Activated naive CD4-positive, alpha-beta T cell treated with Interleukin-2 at 50 U/mL for 16 hours (primary cell): ENCODE data around the gene TSSK2.
A peak's percentile ranks its signal among the peaks of the same experiment; 100 is the strongest.

Experiments
- DNase-seq: peaks from one replicate; pipeline ENCODE4 v3.0.0-alpha.2; 2020

TSSK2 gene

GRCh38 chr22:19172213-19173046 is 41.3 kb downstream of the TSSK2 start:
- DNase-seq = no peak

- no peak for DNase-seq
These were observed 42.2 kb downstream of the TSSK2 start for GRCh38 chr22:19173047-19174035.

- no peak for DNase-seq
These were observed 43.3 kb downstream of the TSSK2 start for GRCh38 chr22:19174106-19175025.

DNA sequence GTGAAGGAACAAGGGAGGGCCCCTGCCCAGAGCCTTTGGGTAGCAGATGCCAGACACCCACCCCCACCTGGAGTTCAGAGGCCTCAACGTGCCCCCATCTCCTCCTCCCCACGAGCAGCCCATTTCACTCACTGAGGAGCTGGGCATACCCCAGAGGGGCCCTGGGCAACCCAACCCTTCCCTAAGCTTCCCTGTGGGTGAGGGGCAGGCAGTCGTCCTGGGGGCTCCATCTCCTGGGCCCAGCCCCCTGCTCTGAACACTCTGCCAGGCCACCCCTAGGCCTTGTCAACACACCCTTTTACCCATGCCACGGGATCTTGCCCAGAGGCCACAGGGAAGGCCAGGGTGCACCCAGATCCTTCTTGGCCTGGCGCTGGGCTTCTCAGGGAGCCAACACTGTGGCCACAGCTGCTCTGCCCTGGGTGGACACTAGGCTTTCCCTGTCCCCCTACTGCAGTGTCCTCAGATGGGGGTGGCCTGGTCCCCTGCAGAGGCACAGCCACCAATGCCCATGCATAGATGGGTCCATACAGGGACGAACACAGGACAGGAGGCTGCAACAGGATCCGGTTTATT is 44.0 kb downstream of the TSSK2 start:
- no peak for DNase-seq

- no peak for DNase-seq
These were observed 44.6 kb downstream of the TSSK2 start for GRCh38 chr22:19175602-19176174.

DNA sequence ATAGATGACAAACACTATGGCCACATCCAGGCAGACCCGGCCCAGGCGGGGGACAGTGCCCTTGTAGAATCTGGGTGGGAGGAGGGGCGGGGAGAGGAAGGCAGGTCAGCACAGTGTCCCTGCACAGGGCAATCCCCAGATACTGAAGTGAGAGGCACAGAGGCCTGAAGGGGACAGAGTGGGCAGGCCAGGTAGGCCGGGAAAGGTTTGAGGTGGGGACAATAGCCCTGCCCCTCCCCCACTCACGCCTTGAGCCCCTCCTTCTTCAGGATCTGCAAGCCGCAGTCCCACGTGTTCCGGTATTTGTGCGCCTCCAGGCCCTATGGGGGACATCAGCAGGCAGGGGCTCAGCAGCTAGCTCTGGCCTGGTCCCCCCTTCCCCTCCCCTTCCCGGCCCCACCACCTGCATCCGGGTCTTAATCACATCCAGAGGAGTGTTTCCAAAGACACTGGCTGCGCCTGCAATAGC is 45.1 kb downstream of the TSSK2 start:
- DNase-seq = no peak

DNA sequence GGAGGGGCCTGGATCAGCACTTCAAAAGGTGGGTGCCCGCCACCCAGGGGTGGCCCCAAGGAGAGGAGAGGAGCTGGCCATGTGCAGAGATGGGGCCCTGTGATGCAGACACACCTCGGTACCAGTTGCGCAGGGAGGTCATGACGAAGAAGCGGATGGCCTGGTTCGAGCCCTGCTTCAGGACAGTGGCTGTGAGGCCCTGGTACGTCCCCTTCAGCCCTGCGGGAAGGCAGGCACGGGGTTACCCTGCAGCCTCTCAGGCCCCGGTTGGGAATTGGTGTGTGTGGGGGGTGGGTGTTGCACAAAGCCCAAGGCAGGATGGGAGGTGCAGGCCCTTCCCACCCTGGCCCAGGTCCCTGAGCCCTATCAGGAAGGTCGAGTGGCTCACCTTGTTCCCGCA is 45.6 kb downstream of the TSSK2 start:
- no peak for DNase-seq

DNA sequence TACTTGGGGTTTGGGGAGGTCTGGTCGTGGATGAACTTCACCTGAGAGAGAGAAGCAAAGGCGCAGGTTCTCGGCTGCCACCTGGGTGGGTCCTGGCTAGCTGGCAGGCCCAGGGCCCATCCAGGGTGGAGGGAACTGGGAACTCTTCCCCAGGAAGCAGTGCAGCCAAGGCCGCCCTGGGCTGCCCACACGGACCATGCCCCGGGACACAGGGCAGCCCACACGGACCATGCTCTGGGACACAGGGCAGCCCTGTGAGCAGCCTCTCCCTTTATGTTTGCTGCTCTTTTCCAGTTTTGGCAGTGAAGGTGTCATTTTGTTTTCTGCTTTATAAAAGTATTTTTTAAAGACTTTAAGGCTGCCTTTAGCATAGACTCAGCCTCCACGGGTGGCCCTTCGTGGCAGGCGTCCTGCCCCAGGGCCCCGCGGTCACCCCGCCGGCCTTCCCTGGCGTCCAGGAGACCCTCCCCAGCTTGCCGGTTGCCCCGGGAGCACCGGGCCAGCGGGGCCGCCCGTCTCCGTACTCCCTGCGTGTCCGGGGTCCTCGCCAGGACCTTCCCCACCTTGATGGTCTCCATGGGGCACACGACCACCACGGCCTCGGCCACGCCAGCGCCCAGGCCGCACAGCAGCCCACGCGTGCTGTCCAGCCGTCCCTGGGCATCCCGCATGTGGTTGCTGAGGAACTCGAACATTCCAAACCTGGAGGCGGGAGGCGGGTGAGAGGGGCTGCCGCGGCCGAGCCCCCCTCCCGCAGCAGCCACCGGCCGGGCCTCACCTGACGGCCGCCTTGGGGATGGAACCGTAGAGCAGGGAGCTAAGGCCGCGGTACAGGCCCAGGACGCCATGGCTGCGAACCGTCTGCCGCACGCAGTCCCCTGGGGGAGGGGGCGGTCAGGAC is 46.3 kb downstream of the TSSK2 start:
- DNase-seq = no peak

DNA sequence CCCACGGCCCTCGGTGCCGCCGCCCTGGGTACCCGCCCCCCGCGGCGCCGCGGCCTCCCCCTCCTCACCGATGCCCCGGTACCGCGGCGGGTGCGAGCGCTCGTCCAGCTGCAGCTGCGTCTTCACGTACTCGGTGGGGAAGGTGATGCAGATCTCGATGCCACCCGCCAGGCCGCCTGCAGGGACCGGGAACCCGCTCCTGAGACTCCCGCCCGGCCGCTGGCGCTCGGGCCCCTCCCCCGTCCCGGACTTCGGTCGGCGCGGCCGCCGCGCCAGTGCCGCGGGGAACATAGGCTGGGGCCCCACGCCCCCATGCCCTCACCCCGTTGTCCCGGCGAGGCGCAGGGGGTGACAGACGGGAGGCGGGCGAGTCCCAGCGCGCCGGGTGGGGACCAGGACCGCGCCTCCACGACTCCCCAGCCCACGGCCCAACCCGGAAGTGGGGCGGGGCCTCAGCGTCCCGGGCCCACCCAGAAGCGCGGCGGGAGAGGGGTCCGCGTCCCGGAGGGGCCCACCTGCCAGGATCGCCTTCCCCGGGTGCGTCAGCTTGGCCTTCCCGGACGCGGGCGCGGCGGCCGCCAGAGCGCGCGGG is 47.1 kb downstream of the TSSK2 start:
- DNase-seq = peak; percentile 61

DNA sequence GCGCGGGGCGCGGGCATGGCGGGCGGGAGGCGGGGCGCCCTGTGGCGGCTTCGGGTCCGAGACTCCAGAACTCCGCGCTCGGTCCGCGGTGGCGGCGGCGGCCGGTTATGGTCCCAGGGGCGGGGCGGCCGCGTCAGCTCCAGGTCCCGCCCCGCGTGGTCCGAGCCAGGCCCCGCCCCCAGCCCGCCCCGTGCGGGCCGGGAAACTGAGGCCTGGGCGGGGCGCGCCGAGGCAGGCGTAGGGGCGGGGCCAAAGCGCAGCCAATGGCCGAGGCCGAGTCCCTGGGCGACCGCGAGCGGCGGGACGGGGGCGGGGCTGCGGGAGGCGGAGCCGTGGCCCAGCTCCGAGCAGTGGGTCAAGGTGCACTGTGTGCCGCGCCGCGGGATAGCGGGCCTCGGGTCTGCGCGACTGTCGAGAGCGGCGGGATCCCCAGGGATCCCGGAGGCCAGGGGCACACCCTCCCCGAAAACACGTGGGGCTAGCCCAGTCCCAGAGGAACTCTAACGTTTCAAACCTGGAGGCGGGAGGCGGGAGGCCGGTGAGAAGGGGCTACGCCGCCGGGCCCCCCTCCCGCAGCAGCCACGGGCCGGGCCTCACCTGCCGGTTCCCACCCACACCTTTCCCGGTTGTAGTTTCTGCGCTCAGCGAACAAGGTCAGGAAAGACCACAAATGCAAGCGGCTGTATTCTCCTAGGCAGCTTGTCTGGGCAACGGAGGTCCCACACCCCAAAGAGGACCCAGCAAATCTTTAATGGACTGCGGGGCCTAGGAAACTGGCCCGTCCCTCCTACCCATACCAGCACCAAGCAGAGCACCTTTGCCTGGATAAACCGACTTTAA is 47.8 kb downstream of the TSSK2 start, which contains the start of gene SLC25A1:
SLC25A1 (minus strand) TSS at position 80 of the 840 bp plus-strand sequence; CDS start at position 17, 63 bp downstream.
- peak; percentile 87 for DNase-seq

DNA sequence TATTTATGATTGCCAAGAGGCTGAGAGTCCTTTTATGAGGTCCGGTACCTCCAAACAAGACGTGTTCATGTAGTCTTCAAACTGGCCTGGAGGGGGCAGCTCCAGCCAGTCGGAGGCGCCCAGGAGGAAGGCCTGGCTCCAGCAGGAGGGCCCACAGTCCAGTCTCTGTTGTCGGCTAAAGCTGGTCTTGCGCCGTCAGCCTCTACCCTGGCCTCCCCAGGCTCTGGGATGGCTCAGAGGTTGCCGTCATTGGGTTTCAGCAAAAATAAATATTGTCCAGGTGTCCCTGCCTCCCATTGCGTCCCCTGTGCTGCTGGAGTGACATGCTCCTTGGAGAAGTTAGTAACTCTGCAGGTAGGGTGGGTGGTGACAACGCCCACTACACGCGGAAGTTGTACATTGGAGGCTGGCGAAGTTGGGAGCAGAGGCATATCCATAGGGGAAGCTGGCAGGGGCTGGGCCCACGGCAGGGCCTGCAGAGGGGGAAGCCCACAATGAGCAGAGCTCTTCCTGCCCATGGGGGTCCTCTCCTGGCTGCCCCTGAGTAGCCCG is 48.5 kb downstream of the TSSK2 start:
- peak; percentile 47 for DNase-seq

GRCh38 chr22:19180234-19180633 is 49.1 kb downstream of the TSSK2 start:
- DNase-seq = no peak

DNA sequence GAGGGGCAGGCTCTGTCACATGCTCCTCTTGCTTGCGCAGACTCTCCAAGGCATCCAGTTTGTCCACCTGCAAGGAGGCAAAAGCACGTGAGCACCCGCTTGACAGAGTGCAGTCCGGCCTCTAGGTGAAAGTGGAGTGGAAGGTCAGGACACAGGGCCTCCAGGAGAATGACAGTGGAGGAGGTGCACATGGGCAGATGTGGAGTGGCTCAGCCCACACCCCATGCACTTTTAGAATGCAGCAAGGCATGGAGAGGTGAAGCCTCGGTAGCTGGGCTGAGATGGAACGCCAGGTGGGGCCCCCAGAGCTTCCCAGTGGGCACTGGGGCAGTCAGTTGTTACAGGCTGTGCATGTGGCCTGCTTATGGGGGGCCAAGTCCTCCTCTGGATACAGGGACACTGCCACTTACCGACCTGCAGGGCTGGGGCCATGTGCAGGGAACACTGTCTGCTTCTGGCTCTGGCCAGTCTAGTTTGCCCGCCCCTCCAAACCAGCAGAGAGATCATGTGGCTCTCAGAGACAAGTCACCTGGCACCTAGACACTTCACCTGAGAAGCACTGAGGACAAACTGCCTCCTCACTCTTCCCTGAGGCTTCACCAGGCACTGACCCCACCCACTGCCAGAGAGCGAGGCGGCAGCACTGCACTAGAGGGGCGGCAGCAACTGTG is 49.8 kb downstream of the TSSK2 start:
- DNase-seq = no peak

DNA sequence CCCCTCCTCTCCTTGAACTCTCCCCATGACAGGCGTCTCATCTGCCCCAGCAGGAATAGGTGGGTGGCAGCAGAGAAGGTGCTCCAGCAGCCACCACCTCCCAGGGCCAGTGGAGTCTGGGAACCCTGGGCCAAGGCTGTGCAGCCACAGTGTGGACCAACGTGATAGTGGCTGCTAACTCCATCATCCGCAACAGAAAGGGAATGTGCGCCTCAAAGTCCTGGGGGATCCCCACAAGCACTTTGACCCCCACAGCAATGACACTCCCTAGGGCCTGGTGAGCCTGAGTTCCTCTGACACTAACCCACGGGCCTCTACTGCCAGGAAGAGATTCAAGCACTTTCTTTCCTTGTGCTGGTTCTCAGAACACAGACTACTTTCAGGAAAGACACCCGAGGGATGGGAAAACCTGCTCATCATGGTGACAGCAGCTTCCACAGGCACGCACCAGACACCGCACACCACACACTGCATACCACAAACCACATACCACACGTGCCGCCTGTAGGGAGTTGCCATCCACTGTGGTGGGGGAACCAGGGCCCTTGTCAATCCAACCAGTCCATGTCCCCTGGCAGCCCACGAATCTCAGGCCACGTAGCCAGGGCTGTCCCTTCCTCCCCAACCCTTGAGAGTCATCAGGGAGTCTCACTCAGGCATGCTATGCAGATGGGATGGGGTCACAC is 50.8 kb downstream of the TSSK2 start:
- no peak for DNase-seq
